Subcutaneous adipose tissue (tissue), 4 donors: ENCODE data around the gene KRT86. TPM values are rescaled to one million over a fixed set of nuclear protein-coding genes. Genes with fewer than 3 reads are reported as not detected.

Experiments
- CTCF ChIP-seq: fragments of 450-650 bp; IDR thresholded peaks from one replicate; pipeline ENCODE4 v1.5.1; 2016; ENCODE audit warnings: low read depth, mild to moderate bottlenecking, control low read depth, antibody characterized with exemption, moderate library complexity
- total RNA-seq, 4 donors: library from RNA; depleted of rRNA; stranded (reverse); fragments of >200 nt; gene quantifications; one replicate each; pipeline ENCODE4 v1.1.0, GENCODE V29; 2016

Gene KRT86
- under 1 TPM in 1 of 4 donors, not detected in 3; 0.34 TPM for total RNA-seq

GRCh38 chr12:52274521-52275120 lies at the start of gene KRT86:
Gene KRT86 (plus strand): TSS chr12:52274645. CDS start chr12:52301917, 27,272 bp downstream.
- TF ChIP-seq CTCF = no peak

- TF ChIP-seq CTCF = no peak
Observed at GRCh38 chr12:52225752-52226151, 48.7 kb upstream of the KRT86 start.

- TF ChIP-seq CTCF = no peak
Observed at GRCh38 chr12:52226446-52226845, 48.0 kb upstream of the KRT86 start.

GRCh38 chr12:52227606-52228166 lies 46.8 kb upstream of the KRT86 start:
- no peak for TF ChIP-seq CTCF

GRCh38 chr12:52228366-52228765 lies 46.1 kb upstream of the KRT86 start:
- TF ChIP-seq CTCF = no peak

GRCh38 chr12:52228931-52229330 lies 45.5 kb upstream of the KRT86 start:
- no peak for TF ChIP-seq CTCF

- no peak for TF ChIP-seq CTCF
Observed at GRCh38 chr12:52229836-52230343, 44.6 kb upstream of the KRT86 start.
